HuH-7.5 (cell line): ENCODE data around the gene GLT1D1.

Source experiments
- DNase-seq: peaks from one replicate; pipeline ENCODE4 v3.0.0; 2011; ENCODE audit warnings: low spot score

Gene GLT1D1

GRCh38 chr12:128856035-128856790, 2.9 kb downstream of the GLT1D1 start:
- no peak for DNase-seq

- DNase-seq: no peak
Measured at GRCh38 chr12:128856791-128857078, 3.5 kb downstream of the GLT1D1 start.

DNA sequence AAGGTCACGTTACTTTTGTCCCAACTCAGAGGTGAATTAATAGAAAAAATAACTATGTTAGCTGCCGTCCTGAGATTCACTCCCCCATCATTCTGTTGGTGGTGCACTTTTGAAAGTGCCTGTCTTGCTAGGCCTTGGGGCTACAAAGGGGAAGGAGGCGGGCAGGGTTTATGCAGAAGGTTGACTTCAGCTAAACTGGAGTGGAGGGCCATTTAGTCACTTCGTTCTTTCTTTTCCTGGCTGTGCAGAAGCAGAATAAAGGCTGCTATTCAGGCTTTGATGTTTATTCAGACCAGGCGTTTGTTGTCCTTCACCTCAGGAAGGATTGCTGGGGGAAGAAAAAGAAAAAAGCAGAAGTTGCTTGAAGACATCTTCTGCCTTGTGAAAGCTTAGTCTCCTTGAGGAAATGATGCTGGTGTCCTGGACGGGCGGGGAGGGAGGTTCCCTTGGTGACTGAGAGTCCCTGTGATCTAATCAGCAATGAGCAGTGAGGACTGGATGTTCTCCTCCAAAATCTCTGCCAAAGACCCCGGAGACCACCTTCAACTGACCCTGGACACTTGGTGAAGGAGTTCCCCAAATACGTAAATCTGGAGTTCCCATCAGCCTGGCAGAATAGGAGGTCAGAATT, 4.0 kb downstream of the GLT1D1 start:
- no peak for DNase-seq

DNA sequence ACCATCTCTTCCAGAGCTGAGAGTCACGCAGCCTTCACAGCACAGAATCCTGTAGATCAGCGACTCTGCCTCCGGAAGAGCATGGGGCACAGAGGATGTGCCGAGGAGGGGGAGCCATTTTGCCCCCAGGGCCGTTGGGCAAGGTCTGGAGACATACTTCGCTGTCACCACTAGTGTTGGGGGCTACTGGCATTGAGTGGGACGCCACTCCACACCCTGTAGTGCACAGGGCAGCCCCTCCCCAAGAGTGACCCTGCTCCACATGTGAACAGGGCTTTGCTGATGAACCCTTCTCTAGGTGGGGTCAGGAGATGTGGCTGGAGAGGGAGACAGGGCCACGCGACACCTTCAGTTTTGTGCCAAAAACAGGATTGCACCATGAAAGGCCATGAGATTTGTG, 6.0 kb downstream of the GLT1D1 start:
- no peak for DNase-seq

DNA sequence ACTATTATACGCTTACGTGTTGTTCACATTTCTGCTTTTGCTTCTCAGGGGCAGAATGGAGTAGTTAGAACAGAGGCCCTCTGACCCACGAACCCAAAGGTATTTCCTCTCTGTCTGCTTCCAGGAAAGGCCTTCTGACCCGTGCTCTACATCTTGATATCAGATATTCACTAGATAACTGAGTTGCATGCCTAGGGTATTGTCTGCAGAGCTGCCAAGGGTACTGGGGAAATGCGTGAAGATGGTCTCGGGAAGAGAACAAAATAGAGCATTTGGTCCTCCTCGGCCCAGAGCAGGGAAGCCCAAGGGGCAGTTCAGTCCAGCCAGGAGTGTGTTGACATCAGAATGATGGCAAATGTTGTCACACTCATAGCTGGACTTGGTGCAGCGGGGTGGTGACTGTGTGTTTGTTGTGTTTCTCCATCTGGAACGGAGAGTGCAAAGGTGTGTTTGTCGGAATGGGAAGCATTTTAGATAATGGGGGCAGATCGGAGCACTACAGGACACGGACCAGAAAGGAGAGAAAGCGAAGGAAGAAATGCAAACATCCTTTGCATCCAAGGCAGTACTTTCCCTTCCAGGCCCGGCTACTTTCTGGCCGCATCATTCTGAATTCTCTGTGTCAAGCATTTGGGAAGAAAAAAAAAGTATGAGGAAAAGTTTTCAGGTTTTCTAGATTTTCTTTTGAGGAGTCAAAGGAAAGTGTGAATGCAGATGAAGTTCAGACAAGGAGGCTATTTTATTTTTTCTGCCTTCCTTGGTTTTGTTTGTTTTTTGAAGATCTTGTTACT, 8.1 kb downstream of the GLT1D1 start:
- DNase-seq: no peak

GRCh38 chr12:128863957-128864356, 10.7 kb downstream of the GLT1D1 start:
- DNase-seq: no peak

GRCh38 chr12:128864516-128865186, 11.4 kb downstream of the GLT1D1 start:
- no peak for DNase-seq

GRCh38 chr12:128867466-128867865, 14.2 kb downstream of the GLT1D1 start:
- DNase-seq: no peak

DNA sequence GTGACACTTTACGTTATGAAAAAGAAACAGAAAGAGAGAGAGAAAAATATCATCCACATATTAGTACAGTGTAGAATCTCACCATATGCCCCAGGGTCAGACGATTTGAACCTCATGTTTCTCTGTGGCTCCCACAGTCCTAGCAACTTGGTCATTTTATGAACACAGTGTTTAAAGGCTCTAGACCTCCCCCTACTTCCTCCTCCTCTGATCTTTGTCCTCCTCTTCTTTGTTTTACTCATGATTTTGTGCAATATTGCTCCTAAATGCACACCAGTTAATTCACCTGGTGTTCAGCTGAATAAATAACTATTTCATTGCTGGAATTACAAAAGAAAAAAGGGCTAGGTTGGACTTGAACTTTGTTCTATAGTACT, 18.2 kb downstream of the GLT1D1 start:
- DNase-seq: no peak

GRCh38 chr12:128872303-128872702, 19.0 kb downstream of the GLT1D1 start:
- DNase-seq: no peak

DNA sequence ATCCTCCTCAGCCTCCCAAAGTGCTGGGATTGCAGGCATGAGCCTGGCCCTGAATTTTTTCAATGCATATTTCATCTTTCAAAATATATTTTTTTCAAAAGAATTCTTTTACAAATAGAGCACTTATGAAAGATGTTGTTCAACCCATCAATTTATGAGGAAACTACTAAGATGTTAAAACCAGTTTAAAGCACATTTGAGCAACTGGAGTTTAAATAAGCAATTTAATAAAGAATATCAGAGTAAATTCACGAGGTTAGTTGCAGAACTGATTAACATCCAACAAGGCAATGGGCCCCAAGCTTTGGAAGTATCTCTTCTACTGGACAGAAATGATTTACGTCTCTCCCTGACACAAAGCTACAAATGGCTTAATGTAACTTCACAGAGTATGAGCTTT, 23.3 kb downstream of the GLT1D1 start:
- no peak for DNase-seq

DNA sequence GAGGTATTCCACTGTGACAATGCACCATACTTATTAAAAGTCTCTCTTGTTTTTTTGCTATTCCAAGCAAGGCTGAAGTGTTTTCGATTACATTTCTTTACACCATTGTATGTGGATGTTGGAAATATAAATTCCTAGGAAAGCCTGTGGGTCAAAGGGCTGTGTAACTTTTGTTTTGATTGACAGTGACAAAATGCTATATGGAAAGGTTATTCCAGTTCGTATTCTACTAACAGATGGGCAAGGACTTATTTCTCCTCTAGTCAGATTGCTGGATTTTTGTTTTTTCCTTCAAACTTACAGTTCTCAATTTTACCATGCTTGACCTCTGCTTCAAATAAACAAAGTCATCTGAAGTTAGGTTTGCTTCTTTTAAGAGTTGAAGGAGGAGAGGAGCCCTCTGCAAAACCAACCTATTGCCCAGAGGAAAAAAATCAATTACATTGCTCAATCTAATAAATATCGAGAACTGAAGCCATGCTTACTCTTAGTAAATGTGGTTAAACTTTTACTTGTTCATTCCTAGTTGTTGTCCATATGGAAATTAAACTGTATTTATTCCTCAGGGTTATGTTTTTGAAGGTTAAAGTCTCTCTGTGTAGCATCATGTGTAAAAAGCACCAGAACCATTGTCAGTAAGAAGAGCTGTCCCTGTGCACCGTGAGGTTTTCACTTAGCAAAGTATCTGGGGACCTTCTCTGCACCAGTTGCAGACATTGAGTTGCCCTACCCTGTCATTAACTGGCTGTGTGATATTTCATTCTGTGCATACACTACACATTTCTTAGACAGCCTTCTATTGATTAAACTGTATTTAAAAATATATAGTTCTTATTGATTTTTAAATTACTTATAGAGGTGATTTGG, 26.9 kb downstream of the GLT1D1 start:
- DNase-seq: no peak

GRCh38 chr12:128891856-128892255, 38.6 kb downstream of the GLT1D1 start:
- no peak for DNase-seq

GRCh38 chr12:128903236-128903635, 50.0 kb downstream of the GLT1D1 start:
- DNase-seq: no peak

DNA sequence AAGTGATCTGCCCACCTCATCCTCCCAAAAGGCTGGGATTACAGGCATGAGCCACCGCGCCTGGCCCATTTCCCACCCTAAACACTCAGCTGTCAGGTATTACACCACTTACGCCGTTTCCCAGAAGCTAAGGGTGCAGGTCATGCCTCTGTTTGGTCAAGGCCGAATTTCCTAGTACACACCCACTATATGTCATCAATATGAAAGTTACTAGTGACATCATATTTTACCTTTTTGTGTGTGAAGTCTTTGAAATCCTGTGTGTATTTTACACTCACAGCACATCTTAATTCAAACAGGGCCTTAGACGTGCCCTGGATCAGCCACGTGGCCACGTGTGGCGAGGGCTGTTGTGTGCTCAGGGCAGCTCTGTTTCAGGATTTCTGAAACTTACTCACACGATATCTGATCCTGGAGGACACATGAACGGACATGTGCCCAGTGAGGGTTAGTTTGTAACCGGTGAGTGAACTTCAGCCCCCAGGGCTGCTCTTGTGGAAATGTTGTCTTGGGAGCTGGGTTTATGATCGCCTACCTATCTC, 51.8 kb downstream of the GLT1D1 start:
- DNase-seq: no peak

DNA sequence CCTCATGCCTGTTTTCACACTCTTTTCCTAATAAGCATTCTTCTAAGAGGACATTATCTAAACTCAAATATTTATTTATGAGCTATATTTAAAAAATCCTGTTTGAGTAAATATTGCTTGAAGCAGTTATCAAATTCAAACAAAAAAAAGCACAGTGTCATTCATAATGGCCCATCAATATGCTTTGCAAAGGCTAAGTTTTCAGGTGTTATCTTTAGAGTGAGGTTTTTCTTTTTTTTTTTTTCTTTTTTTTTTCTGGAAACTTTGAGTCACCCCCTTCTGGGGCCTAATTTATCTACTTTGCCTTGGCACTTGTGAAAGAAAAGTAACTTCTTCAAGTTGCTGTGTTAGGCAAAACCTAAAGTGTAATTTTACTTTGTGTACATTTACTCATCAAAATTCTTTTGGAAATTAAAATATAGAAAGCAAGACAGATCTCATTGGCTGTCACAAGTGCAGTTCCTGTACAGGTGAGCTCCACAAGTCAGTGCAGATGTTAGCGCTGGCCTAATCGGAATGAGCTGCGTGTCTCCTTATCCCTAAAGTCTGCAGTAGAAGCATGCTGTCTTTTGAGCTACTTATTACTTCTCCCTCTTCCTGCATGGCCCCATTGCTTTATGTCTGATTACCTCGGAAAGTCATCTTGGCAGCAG, 53.3 kb downstream of the GLT1D1 start:
- DNase-seq: no peak

- no peak for DNase-seq
Measured at GRCh38 chr12:128908254-128908653, 55.0 kb downstream of the GLT1D1 start.

GRCh38 chr12:128909653-128910052, 56.4 kb downstream of the GLT1D1 start:
- DNase-seq: no peak

DNA sequence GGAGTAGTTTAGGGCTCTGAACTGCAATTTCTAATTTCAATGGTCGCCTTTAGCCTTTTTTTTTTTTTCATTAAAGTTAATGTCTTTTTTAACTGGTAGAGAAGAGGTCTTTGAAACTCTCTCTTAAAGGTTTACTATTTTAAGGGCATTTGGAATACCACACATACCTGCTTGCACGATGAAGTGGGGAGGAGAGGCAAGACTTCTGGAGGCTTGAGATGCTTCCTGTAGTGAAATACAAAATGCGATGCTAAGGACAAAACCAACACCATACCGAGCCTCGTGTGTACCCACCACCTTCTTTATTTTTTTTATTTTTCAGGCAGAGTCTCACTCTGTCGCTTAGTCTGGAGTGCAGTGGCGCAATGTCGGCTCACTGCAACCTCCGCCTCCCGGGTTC, 57.4 kb downstream of the GLT1D1 start:
- no peak for DNase-seq

DNA sequence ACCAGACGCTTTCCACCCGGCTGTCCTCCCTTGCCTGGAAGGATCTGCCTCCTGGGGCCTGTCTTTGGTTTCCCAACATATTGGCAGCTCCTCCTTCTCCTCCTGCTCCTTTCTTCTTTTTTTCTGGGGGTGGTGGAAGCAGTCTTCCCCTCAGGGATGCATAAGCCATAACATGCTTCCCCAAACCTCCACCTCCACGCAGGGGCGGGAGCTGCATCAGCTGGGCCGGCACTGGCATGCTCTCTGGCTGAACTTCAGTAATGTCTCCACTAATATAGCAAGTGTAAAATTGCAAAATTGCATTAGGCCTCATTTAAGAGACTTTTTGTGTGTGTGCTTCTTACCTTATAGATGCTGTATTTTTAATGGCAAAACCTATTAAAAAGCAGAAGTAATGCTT, 58.6 kb downstream of the GLT1D1 start:
- no peak for DNase-seq
